ENCODE results near the gene AVL9. TPM values are rescaled to one million over a fixed set of nuclear protein-coding genes. Genes with fewer than 3 reads are reported as not detected.
"Not testable (repeated sequence)": the region's sequence is repeated elsewhere in the genome, so short reads cannot be mapped to it uniquely, and the experiment has no call there.

Gene AVL9
- total RNA-seq (2014; rRNA removed; shearing (Covaris generic); ENCODE audit: low replicate concordance) = 9.3 and 10.5 TPM in 2 replicates

GRCh38 chr7:32495298-32496051 is at the start of gene AVL9:
Gene AVL9, plus strand, starts transcription at chr7:32495489. Its CDS starts 221 bp downstream, at chr7:32495710.
- H3K27me3 ChIP-seq = no peaks in the 10 kb centered on the region
- peak; percentile 98 for DNase-seq
- H3K4me3 ChIP-seq = peak within 1 kb of the TSS; percentile 98
- peaks cover 8% of the 10 kb centered on the region for H3K9me3 ChIP-seq
- peaks cover 22% of the 10 kb centered on the region for H3K36me3 ChIP-seq

- no peaks in the 10 kb centered on the region for H3K36me3 ChIP-seq
- no peak for DNase-seq
- no peaks in the 10 kb centered on the region for H3K9me3 ChIP-seq
- peaks cover 2% of the 10 kb centered on the region; the same call in 1 of the 2 replicates for H3K27me3 ChIP-seq
- no peak overlapping the region for H3K4me3 ChIP-seq
These were observed 48.1 kb upstream of the AVL9 start for GRCh38 chr7:32447218-32447617.

- no peaks in the 10 kb centered on the region for H3K9me3 ChIP-seq
- no peaks in the 10 kb centered on the region for H3K36me3 ChIP-seq
- peaks cover 6% of the 10 kb centered on the region for H3K27me3 ChIP-seq
- H3K4me3 ChIP-seq = no peak overlapping the region
- no peak for DNase-seq
These were observed 41.8 kb upstream of the AVL9 start for GRCh38 chr7:32453341-32454011.

- Histone ChIP-seq H3K4me3 (no peak overlapping the region), H3K27me3 (peaks cover 5% of the 10 kb centered on the region), H3K9me3 (no peaks in the 10 kb centered on the region), H3K36me3 (no peaks in the 10 kb centered on the region)
- DNase-seq = no peak
These were observed 37.3 kb upstream of the AVL9 start for GRCh38 chr7:32458025-32458424.

- no peak for DNase-seq
- no peaks in the 10 kb centered on the region for H3K36me3 ChIP-seq
- H3K27me3 ChIP-seq = no peaks in the 10 kb centered on the region
- no peaks in the 10 kb centered on the region for H3K9me3 ChIP-seq
- no peak overlapping the region for H3K4me3 ChIP-seq
These were observed 35.5 kb upstream of the AVL9 start for GRCh38 chr7:32459788-32460187.

GRCh38 chr7:32461484-32461883 is 33.8 kb upstream of the AVL9 start:
- Histone ChIP-seq H3K27me3 (no peaks in the 10 kb centered on the region), H3K9me3 (no peaks in the 10 kb centered on the region), H3K4me3 (no peak overlapping the region), H3K36me3 (no peaks in the 10 kb centered on the region)
- DNase-seq = no peak

- Histone ChIP-seq H3K9me3 (no peaks in the 10 kb centered on the region), H3K4me3 (no peak overlapping the region), H3K27me3 (no peaks in the 10 kb centered on the region), H3K36me3 (no peaks in the 10 kb centered on the region)
- no peak for DNase-seq
These were observed 32.8 kb upstream of the AVL9 start for GRCh38 chr7:32462451-32462850.

GRCh38 chr7:32462977-32463376 is 32.3 kb upstream of the AVL9 start:
- H3K27me3 ChIP-seq = no peaks in the 10 kb centered on the region

GRCh38 chr7:32464641-32465416 is 30.5 kb upstream of the AVL9 start:
- not testable (repeated sequence) for DNase-seq, H3K27me3 ChIP-seq, H3K9me3 ChIP-seq, H3K4me3 ChIP-seq, H3K36me3 ChIP-seq

More at GRCh38 chr7:32462977-32463376, 32.3 kb upstream of the AVL9 start:
- H3K9me3 ChIP-seq = no peaks in the 10 kb centered on the region
- DNase-seq = no peak
- no peaks in the 10 kb centered on the region for H3K36me3 ChIP-seq
- no peak overlapping the region for H3K4me3 ChIP-seq

- not testable (repeated sequence) for H3K36me3 ChIP-seq, DNase-seq, H3K9me3 ChIP-seq, H3K4me3 ChIP-seq, H3K27me3 ChIP-seq
These were observed 25.3 kb upstream of the AVL9 start for GRCh38 chr7:32470004-32470403.

- Histone ChIP-seq H3K36me3 (no peaks in the 10 kb centered on the region), H3K9me3 (no peaks in the 10 kb centered on the region), H3K27me3 (no peaks in the 10 kb centered on the region), H3K4me3 (no peak overlapping the region)
- DNase-seq = no peak
These were observed 24.4 kb upstream of the AVL9 start for GRCh38 chr7:32470871-32471270.

- Histone ChIP-seq H3K9me3 (no peaks in the 10 kb centered on the region), H3K36me3 (no peaks in the 10 kb centered on the region), H3K27me3 (no peaks in the 10 kb centered on the region; the same call in 1 of the 2 replicates), H3K4me3 (no peak overlapping the region)
- no peak for DNase-seq
These were observed 23.3 kb upstream of the AVL9 start for GRCh38 chr7:32472015-32472414.

GRCh38 chr7:32474008-32474407 is 21.3 kb upstream of the AVL9 start:
- Histone ChIP-seq H3K4me3 (no peak overlapping the region), H3K36me3 (no peaks in the 10 kb centered on the region), H3K27me3 (no peaks in the 10 kb centered on the region; the same call in 1 of the 2 replicates), H3K9me3 (no peaks in the 10 kb centered on the region)
- DNase-seq = no peak

- no peaks in the 10 kb centered on the region for H3K9me3 ChIP-seq
- no peak for DNase-seq
- H3K27me3 ChIP-seq = peaks cover 3% of the 10 kb centered on the region; the same call in 1 of the 2 replicates
- H3K36me3 ChIP-seq = no peaks in the 10 kb centered on the region
- no peak overlapping the region for H3K4me3 ChIP-seq
These were observed 18.3 kb upstream of the AVL9 start for GRCh38 chr7:32476816-32477648.

GRCh38 chr7:32477649-32477980 is 17.7 kb upstream of the AVL9 start:
- no peak for DNase-seq

GRCh38 chr7:32479574-32480200 is 15.6 kb upstream of the AVL9 start:
- peaks cover 3% of the 10 kb centered on the region; the same call in 1 of the 2 replicates for H3K27me3 ChIP-seq
- no peaks in the 10 kb centered on the region for H3K36me3 ChIP-seq
- DNase-seq = no peak
- H3K4me3 ChIP-seq = no peak overlapping the region
- no peaks in the 10 kb centered on the region for H3K9me3 ChIP-seq

More at GRCh38 chr7:32477649-32477980, 17.7 kb upstream of the AVL9 start:
- Histone ChIP-seq H3K4me3 (no peak overlapping the region), H3K36me3 (no peaks in the 10 kb centered on the region), H3K27me3 (peaks cover 3% of the 10 kb centered on the region; the same call in 1 of the 2 replicates), H3K9me3 (no peaks in the 10 kb centered on the region)

All from MG63 (cell line).